Activated CD4-positive, alpha-beta T cell treated with anti-CD3 and anti-CD28 coated beads, Interleukin-2, amount 50 U/mL, for 4 hours (primary cell): ENCODE data around the gene TRIM52.
"Not testable (repeated sequence)": the region's sequence is repeated elsewhere in the genome, so short reads cannot be mapped to it uniquely, and the experiment has no call there.

Experiments used
- DNase-seq, 2 experiments: peaks; one replicate each; pipeline ENCODE4 v3.0.0-alpha.2; 2020

Gene TRIM52

GRCh38 chr5:181212080-181212479 lies 48.9 kb downstream of the TRIM52 start:
- DNase-seq = no peak

- DNase-seq = no peak
Observed at GRCh38 chr5:181211208-181211607, 49.7 kb downstream of the TRIM52 start.

- not testable (repeated sequence) for DNase-seq
Observed at GRCh38 chr5:181210698-181211097, 50.2 kb downstream of the TRIM52 start.

- DNase-seq = not testable (repeated sequence)
Observed at GRCh38 chr5:181210148-181210547, 50.8 kb downstream of the TRIM52 start.

GRCh38 chr5:181209006-181209405 lies 51.9 kb downstream of the TRIM52 start:
- DNase-seq = not testable (repeated sequence)

GRCh38 chr5:181207960-181208253 lies 53.0 kb downstream of the TRIM52 start:
- DNase-seq = no peak

GRCh38 chr5:181207214-181207959 lies 53.6 kb downstream of the TRIM52 start:
- peak; percentile 76 to 78 for DNase-seq

GRCh38 chr5:181205761-181206649 lies 54.9 kb downstream of the TRIM52 start:
- no peak for DNase-seq
